Measurements from ENCODE around the gene APBA2.
"Not testable (repeated sequence)": the region's sequence is repeated elsewhere in the genome, so short reads cannot be mapped to it uniquely, and the experiment has no call there.

Gene APBA2

DNA sequence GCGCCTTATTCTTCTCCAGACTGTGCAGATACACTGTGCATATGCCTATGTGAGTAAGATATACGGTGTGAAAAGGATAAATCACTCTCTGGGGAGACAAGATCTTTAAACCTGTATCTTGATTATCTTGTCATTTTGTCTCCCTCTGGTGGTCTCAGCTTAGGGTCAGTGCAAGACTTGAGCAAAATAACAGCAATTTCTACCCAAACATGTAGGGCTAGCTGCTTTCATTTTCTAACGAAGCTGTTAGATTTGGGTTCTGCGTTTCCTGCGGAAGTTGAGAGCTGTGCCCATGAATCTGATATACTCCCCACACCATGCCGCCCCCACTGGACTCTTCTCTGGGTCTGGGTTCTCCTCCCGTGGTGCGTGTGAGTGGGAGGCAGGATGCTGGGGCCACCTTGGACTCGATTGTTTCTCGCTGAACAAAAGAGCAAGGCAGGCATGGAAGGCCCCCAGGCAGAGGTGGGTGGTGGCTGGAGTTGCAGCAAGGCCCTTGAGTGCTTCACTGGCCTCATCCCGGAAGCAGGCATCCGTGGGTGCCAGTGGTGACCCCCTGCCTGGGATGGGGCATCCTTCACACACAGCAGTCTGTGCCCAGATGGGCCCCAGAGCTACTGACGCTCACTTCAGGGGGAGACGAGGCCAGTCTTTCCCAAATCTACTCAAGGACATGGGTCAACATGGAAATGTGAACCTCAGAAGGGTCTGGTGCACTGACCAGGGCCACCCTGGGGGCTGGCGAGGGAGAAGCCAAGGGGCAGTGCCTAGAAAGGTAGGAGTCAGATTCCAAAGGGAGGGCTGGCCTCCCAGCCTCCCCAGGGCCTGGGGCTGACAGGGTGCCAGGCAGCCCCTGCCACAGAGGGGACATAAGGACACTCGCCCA, 204.2 kb downstream of the APBA2 start:
- Histone ChIP-seq H3K4me3 (no peak overlapping the region), H3K27ac (peak overlapping the region in 2 of 21 experiments; percentile 14 to 29)

GRCh38 chr15:29090617-29091466, 205.1 kb downstream of the APBA2 start:
- H3K4me3 ChIP-seq, result no peak overlapping the region
- H3K27ac ChIP-seq, result no peak overlapping the region

- Histone ChIP-seq H3K27ac (no peak overlapping the region), H3K4me3 (no peak overlapping the region)
Measured at GRCh38 chr15:29091666-29092065, 205.9 kb downstream of the APBA2 start.

- Histone ChIP-seq H3K4me3 (no peak overlapping the region), H3K27ac (no peak overlapping the region)
Measured at GRCh38 chr15:29092376-29093064, 206.7 kb downstream of the APBA2 start.

DNA sequence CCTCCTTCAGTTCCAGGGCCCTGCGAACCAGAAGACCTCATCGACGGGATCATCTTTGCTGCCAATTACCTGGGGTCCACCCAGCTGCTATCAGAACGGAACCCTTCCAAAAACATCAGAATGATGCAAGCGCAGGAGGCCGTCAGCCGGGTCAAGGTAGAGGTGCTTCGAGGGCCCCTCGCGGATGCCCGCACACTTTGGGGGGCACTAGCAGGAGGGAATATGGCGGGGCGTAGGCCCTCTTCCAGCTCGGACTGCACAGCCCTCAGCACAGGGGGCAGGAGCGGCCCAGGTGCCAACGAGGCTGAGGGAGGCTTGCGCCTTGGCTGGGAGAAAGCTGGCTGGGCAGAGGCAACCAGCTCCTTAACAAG, 207.3 kb downstream of the APBA2 start:
- Histone ChIP-seq H3K4me3 (no peak overlapping the region), H3K27ac (no peak overlapping the region)

DNA sequence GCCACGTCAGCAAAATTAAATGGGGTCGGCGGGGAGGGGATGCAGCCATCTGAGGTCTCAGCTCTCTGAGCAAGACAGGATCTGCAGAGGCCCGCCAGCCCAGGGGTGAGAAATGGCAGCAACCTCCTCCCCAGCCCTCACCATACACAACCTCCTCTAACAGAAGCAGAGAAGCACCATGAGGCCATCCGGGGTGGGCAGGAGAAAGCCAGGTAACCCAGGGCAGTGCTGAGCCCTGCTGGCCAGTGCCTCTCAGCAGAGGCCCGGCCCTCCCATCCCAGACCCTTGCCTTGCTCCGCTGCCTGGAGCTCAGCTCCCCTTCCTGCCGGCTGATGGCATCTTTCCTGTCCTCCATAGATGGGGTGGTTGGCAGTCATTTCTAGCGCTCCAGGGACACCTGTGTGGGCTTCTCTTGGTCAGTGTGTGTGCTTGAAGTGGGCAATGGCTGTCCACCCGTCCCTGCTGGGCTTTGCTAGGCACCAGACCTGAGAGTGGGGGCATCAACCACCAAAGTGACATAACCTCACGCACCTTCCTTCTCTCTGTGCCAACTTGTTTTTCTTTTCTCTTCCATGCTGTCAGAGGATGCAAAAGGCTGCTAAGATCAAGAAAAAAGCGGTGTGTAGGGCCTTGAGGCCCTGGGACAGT, 208.0 kb downstream of the APBA2 start:
- Histone ChIP-seq H3K27ac (no peak overlapping the region), H3K4me3 (no peak overlapping the region)

- no peak overlapping the region for H3K4me3 ChIP-seq
- H3K27ac ChIP-seq, result no peak overlapping the region
Measured at GRCh38 chr15:29094711-29095110, 208.9 kb downstream of the APBA2 start.

DNA sequence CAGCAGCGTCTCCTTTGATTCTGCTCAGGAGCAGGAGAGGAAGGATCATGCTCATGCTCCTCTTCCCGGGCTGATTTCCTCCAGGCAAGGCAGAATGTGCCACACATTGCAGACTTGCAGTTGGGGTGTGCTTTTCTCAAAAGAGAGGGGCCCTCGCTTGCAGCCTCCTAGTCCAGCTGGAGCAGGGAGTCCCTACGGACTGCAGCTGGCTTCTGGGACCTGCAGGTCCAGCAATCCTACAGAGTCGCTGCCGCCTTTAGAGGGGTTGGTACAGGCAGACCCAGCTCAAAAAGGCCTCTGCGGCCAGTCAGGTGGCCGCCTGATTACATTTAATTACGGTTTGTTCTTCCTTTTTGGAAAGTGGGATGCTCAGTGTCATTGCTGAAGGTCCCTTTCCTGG, 210.0 kb downstream of the APBA2 start:
- Histone ChIP-seq H3K27ac (no peak overlapping the region), H3K4me3 (no peak overlapping the region)

DNA sequence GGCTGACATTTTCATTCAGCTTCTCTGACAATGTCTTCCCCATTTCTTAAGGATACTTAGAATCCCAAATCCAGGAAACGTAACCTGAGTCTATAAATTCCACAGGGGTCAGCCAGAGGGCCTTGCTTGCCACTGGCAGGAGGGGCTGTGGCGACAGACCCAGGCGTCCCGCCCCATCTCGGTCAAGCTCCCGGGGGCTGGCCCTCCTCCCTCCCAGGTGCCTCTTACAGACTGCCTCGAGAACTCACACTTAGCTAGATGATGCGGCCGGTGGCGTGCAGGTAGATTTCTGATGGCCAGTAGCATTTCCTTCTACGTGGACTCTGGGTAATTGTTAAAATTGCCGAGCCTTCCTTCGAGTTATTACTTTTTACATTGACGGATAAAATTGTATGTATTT, 211.4 kb downstream of the APBA2 start:
- Histone ChIP-seq H3K27ac (no peak overlapping the region), H3K4me3 (no peak overlapping the region)

- Histone ChIP-seq H3K4me3 (no peak overlapping the region), H3K27ac (no peak overlapping the region)
Measured at GRCh38 chr15:29097971-29098370, 212.2 kb downstream of the APBA2 start.

GRCh38 chr15:29098652-29099051, 212.9 kb downstream of the APBA2 start:
- Histone ChIP-seq H3K27ac (no peak overlapping the region), H3K4me3 (no peak overlapping the region)

DNA sequence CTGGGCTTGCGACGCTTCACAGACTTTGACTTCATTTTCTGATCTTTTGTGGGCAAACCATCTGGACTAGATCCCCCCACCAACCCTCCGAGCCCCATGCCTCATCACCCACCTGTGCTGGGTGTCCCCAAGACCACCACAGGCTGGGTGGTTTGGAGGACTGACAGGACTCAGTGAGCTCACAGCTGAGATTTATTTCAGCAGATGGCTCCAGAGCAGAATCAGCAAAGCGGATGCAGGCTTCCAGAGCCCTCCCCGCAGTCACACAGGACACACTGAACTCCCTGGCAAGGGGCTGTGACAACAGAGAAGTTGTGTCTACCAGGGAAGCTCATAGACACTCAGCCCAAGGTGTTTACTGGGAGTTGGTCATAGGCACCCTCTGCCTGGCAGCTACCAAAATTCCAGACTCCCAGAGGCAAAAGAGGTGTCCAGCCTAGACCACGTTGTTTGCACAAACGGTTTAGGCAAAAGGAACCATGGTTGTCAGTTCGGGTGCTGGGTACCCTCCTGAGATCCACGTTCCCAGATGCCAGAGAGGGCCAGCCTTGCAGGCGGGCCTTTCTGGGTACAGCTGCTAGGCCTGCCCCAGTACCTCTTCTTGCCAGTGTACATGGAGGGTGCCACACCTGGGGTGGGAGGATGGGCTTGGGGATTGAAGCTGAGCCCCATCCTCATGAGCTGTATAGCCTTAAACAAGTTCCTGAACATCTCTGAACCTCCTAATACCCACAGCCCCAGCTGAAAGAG, 213.5 kb downstream of the APBA2 start:
- Histone ChIP-seq H3K27ac (no peak overlapping the region), H3K4me3 (no peak overlapping the region)

DNA sequence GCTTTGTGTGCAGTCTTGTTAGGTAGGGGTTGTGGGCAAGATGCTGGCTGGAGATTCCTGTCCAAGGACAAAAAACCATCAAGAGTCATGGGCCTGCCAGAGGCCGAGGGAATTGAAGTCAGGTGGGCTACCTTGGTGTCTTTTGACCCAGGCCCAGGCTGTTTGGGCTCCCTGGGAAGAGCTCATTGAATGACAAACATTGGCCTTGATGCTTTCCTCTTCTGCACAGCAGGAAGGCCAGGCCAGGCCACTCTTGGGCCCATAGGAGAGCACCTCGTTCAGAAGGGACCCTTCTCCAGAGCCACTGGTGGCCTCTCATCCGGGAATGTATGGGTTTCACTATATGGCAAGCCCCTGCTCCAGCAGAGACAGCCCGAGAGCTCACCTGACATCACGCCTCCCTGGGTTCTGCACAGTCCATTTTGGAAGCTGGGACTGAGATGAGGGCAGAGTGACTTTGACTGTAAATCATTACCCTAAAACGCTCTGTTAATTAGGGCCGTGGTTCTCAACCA, 214.8 kb downstream of the APBA2 start:
- no peak overlapping the region for H3K27ac ChIP-seq
- H3K4me3 ChIP-seq, result no peak overlapping the region

DNA sequence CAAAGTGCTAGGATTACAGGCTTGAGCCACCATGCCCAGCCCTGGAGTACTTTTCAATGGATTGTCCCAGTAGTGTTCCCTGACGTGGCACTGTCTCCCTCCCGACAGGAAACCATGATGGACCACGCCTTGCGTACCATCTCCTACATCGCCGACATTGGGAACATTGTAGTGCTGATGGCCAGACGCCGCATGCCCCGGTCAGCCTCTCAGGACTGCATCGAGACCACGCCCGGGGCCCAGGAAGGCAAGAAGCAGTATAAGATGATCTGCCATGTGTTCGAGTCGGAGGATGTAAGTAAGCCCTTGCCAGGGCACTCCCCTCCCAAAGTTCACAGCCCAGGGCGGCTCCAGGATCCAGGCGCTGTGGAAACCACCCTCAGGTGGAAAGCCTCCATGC, 215.7 kb downstream of the APBA2 start:
- no peak overlapping the region for H3K27ac ChIP-seq
- H3K4me3 ChIP-seq, result no peak overlapping the region

GRCh38 chr15:29102173-29102794, 216.5 kb downstream of the APBA2 start:
- not testable (repeated sequence) for H3K27ac ChIP-seq, H3K4me3 ChIP-seq

DNA sequence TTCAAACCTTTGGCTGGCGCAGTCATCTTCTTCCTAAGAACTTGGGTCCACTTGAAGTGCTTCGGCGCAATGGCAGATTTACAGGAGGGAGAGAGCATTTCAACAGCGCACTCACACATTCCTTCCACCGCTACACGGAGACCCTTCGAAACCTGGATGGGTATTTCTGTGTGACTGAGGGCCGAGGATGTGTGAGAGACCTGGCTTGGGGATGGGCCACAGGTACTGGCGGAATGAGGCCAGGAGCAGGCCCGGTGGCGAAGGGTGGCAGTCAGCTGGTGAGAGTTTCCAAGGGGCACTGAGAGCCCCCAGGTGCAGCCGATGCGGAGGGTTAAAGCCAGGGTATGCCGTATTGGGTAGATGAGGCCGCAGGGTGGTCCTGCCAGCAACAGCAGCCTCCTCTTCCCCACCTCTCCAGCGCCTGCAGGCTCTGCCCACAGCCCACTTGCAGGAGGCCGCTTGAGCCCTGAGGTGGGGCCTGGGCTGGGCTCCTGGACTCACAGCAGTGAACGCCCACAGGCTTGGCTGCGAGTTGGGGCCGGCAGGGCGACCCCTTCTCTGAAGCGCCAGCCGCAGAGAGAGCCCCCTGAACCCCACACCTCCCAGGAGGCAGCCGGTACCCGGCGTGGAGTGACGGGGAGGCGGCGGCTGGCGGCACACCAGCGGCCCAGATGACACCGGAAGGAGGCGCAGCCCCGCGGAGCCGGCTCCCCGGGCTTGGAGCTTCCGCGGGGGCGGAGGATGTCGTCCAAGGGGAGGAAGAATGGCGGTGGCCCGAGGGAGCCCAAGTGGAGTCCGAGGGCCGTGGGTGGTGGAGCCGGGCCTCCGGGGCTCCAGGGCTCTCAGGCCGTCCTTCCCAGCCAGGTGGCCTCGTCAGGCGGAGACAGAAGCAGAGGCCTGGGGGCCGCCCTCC, 217.4 kb downstream of the APBA2 start:
- Histone ChIP-seq H3K4me3 (peak overlapping the region in 6 of 7 experiments; percentile 4 to 23 (median 16)), H3K27ac (peak overlapping the region in 1 of 21 experiments; percentile 35)

- Histone ChIP-seq H3K4me3 (peak overlapping the region in 6 of 7 experiments; percentile 4 to 23 (median 16)), H3K27ac (peak overlapping the region in 1 of 21 experiments; percentile 35)
Measured at GRCh38 chr15:29103824-29104565, 218.2 kb downstream of the APBA2 start.
